HG02852 (cell line): ENCODE data around the gene SORD.
"Not testable (repeated sequence)": the region's sequence is repeated elsewhere in the genome, so short reads cannot be mapped to it uniquely, and the experiment has no call there.

ENCODE experiments used
- ATAC-seq: cut with Tn5 transposase; IDR thresholded peaks from one replicate; pipeline ENCODE4 v1.9.1; 2021; ENCODE audit warnings: mild to moderate bottlenecking, moderate library complexity; ENCODE audit not compliant: unreplicated experiment

Gene SORD

GRCh38 chr15:45058690-45059675 lies 36.0 kb downstream of the SORD start:
- ATAC-seq = not testable (repeated sequence)

GRCh38 chr15:45062301-45062700 lies 39.3 kb downstream of the SORD start:
- not testable (repeated sequence) for ATAC-seq

GRCh38 chr15:45064386-45064785 lies 41.4 kb downstream of the SORD start:
- ATAC-seq = no peak

- not testable (repeated sequence) for ATAC-seq
Measured at GRCh38 chr15:45069942-45070360, 47.0 kb downstream of the SORD start.

- ATAC-seq = not testable (repeated sequence)
Measured at GRCh38 chr15:45073602-45074001, 50.6 kb downstream of the SORD start.

GRCh38 chr15:45075440-45076320 lies 52.7 kb downstream of the SORD start:
- ATAC-seq = not testable (repeated sequence)

DNA sequence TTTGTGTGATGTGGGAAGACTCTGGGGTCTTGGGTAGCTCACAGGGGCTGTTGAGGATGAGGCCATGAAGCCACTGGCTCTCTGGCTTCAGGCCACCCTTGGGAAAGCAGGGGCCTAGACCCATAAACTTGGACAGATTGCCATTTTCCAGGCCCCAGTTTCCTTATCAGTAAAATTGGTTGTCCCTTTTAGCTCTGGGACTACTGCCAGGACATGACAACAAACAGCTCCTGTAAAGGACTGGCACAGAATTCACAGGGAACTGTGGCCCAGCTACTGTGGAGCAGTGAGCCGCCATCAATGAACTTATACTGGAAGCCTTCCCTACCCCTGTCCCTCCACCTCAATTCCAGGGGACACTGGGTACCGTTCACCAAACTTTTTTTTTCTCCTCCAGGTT lies 54.4 kb downstream of the SORD start:
- ATAC-seq = not testable (repeated sequence)

DNA sequence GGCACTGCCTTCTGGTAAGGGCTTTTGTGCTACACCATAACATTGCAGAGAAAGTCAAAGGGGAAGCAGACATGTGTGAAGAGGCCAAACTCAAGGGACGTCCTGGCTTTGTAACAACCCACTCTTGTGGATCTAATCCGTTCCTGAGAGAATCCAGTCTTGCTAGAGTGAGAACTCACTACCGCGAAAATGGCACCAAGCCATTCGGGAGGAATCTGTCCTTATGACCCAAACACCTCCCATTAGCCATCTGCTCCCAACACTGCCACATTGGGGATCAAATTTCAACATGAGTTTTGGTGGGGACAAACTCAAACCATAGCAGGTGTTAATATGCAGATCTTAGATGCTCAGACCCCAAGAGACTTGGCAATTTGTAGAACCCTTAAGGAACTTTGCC lies 56.2 kb downstream of the SORD start:
- not testable (repeated sequence) for ATAC-seq

DNA sequence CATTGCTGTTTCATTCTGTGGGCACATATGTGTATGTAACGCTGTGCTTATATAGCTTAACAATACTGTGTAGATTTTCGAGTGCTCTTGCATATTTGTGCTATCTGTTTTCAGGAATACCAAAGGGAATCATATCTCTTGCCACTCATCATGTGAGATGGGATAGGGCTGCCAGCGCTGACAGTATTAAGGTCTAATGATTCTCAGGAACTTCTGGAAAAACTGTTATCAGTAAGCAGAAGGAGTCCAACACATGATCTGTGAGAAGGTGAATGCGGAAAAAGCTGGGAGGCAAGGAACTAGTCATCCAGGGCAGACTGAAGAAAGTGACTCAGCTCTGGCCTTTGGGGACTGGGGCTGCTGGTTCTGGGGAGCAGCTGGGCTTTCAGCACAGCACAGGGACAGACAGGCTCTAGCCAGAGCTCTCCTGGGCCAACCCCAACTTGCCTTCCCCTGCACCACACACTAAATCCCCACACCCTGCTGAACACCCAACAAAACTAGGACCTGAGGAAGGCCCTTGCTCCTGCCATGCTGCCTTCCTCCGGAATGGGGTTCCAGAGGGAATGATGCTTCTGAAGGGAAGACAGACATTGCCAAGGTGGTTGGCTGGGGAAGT lies 56.7 kb downstream of the SORD start:
- not testable (repeated sequence) for ATAC-seq

GRCh38 chr15:45080593-45080992 lies 57.6 kb downstream of the SORD start:
- ATAC-seq = not testable (repeated sequence)

DNA sequence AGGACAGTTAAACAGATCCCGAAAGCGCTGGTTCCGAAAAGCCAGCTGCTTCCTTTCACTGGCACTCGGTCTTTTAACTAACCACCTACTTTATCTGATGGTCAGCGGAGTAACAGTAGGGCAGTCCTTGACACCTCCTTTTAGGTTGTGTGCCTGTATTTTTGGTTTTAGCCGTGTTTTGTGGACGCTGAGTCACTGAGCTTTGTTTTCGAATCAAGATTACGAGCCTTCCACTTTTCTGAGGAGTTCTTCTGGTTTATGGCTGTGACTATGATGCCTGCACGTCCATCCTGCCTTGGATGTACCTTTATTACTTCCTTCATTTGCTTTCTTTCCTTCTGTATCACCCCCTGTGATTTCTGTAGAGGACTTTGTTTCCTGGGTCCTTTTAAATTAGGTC lies 59.4 kb downstream of the SORD start:
- ATAC-seq = not testable (repeated sequence)

- ATAC-seq = no peak
Measured at GRCh38 chr15:45083223-45083622, 60.2 kb downstream of the SORD start.

DNA sequence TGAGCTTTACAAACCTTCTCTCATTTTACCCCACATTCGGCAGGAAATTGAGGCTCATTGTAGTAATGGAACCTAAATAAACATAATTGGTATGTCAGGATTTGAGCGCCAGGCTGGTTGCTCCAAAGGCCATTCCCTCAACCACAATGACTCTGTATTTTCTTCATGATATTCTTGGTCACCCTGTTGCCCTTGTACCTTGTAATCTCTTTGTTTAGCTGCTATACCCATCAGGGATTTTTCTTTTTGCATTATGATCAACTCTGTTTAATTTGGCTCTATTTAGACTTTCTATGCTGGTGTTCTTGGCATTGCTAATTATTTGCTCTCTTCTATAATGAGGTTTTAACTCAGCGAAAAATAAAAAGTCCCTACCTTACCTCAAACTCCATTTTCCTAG lies 61.2 kb downstream of the SORD start:
- no peak for ATAC-seq

DNA sequence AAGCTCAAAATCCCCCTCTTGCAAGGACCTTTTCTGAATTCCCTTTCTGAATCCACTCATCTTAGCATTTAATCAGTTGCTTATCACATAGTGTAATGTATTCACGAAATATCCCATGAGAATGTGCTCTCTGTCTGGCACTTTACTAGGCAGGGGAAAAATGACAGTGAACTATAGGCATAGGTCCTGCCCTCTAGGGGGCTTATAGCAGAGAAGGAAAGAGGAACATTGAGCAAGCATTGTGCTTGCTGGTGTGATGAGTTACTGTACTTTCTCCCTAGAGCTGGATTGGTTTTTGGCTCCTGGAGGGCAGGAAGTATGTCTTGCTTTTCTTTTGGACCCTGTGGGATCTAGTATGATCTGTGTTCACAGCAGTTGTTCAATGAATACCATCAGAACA lies 64.5 kb downstream of the SORD start:
- ATAC-seq = no peak

DNA sequence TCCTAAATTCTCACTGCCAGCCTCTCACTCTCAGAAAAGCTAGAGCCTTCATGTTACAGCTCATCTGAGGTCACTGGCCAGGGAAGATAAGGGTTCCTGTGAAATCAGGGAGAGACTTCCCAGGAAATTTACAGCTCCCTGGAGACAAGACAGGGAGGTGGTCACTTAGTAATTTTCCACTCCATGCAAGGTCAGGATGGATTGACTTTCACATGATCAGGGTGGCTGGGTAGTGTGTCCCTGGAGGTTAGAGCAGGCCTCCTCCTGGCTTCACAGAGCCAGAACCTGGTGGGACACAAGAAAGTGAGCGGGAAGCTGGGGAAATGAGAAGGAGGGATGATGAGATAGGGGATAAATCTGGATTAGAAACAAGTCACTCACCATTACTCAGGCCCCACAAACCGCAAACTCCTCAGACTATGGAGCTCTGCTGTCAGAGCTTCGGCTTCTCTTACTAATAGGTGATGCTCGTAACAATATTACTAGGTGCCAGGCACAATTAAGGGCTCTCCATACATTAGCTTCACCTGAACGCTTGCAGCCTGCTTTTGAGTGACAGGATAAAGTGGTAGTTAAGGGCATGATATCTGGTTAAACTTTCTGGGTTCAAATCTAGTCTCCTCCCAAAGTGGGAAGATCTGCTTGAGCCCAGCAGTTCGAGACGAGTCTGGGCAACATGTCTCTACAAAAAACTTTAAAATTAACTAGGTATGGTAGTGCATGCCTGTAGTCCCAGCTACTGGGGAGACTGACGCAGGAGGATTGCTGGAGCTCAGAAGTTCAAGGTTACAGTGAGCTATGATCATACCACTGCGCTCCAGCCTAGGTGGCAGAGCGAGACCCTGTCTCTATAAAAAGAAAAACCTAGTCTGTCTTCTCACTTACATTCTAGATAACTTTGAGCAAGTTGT lies 66.1 kb downstream of the SORD start:
- ATAC-seq = no peak

GRCh38 chr15:45089712-45090373 lies 66.8 kb downstream of the SORD start:
- no peak for ATAC-seq

GRCh38 chr15:45091161-45091560 lies 68.2 kb downstream of the SORD start:
- no peak for ATAC-seq

DNA sequence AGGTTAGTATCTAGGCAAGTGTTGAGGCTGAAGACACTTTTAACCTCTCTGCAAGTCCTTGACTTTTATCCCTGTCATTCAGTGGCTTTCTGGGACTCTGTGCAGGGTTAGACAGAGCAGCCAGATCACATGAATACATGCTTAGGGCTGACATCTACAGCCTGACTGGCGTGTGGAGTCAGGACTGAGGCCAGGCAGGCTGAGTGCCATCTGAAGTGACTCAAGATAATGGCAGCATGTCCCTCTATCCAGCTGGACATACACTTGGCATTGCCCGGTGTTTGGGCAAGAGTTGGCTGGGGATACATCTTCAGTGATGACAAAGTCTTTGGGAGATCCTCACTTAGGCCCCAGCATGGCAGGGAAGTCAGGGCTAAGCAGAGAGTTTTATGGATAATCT lies 68.6 kb downstream of the SORD start:
- no peak for ATAC-seq

DNA sequence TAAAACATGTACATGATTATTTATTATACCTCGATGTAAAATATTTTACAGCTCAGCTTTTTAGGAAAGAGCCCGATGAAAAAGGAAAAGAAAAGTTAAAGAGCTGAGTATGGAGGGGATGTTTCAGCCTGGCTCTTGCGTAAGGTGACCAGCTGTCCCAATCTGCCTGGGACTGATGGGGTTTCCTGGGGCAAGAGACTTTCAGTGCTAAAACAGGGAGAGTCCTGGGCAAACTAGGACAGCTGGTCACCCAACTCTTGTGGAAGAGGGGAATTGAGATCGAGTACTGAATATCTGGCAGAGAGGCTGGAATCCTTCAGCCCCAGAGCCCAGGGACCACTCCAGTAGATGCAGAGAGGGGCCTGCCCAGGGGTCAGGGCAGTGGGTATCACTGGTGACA lies 70.0 kb downstream of the SORD start:
- ATAC-seq = no peak
